ENCODE data around the gene TP53INP2. TPM values are rescaled to one million over a fixed set of nuclear protein-coding genes. Genes with fewer than 3 reads are reported as not detected.

TP53INP2 gene
- total and polyA plus RNA-seq, 2 experiments from 2014 or later = 8.6 to 10.6 TPM

DNA sequence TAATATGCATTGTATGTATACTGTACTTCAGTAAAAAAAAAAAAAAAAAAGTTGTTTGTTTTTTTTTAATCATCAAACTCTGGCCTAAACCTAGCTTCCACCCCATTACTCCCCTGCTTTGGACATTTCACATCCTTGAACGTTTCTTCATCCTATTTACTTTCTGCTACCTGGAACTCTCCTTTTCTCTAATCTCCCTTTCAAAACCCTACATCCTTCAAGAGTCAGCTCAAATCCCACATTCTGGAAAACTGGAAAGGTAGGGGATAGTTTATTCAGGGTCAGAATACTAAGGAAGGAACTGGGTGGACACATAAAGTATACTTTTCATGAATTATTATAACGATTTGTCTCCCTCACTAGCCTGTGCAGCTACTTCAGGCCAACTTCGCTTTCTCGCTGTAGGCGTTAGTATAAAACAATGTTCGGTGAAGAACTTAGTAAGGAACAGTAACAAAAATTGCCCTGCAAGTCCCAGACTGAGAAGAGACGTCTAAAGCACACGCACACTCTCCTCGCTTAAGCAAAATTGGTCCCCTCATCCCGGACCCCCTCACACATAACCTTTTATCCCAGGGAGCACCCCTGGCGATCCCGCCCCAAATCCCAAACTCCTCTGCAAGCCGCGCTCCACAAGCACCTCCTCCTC, 28.0 kb upstream of the TP53INP2 start:
- 3% methylated on average over 14 of the region's 14 CpGs for WGBS (ENCODE audit: low lambda C conversion rate, missing lambda C conversion rate)
- peaks cover 39% of the 10 kb centered on the region for H3K79me2 ChIP-seq

DNA sequence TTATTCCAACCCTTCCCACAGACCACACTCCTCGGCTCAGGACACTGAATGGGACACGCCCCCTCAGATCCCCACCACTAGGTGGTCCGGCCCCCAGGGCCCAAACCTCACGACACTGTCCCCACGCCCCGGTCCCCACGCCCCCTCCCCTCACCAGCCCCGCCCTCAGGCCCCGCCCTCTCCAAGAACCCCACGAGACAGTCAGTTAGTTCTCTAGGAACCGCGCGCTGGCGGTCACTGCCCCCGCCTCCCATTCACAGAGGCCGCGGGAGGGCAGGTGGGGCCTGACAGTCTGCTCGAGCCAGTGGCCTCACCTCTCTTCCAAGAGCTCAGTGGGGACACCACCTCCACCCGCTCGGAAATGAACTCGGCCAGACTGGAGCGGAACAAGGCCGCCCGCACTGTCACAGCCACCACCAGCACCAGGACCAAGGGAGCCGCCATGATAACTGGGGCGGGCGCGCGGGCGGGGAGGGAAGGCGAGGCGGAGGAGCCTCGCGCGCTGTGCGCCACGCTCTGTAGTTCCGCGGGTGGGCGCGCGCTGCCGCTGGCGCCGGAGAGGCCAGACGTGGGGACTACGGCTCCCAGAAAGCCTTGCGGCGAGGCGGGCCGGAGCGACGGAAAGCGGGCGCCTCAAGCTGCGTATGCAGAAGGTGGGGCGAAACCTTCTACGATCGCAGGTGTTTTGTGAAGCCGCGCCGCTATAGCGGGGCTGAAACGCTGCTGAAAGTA, 27.3 kb upstream of the TP53INP2 start, which contains the start of gene PIGU:
Gene PIGU (minus strand): TSS at position 451 of the 732 bp plus-strand sequence. CDS start 7 bp downstream, at position 444.
- H2AFZ ChIP-seq = peak within 1 kb of the TSS; percentile 92
- DNase-seq (ENCODE audit: low spot score) = peak; percentile 98
- peak within 1 kb of the TSS; percentile 81 for H3K4me2 ChIP-seq
- peak within 1 kb of the TSS; percentile 91 for H3K27ac ChIP-seq
- no peaks in the 10 kb centered on the region for H3K9me2 ChIP-seq (replicated peaks; ENCODE audit: insufficient read depth)
- peaks cover 8% of the 10 kb centered on the region for H3K4me1 ChIP-seq (ENCODE audit: insufficient read depth)
- no peaks in the 10 kb centered on the region for H3K9me3 ChIP-seq (ENCODE audit: low read depth)
- TF ChIP-seq, protein P1, sequence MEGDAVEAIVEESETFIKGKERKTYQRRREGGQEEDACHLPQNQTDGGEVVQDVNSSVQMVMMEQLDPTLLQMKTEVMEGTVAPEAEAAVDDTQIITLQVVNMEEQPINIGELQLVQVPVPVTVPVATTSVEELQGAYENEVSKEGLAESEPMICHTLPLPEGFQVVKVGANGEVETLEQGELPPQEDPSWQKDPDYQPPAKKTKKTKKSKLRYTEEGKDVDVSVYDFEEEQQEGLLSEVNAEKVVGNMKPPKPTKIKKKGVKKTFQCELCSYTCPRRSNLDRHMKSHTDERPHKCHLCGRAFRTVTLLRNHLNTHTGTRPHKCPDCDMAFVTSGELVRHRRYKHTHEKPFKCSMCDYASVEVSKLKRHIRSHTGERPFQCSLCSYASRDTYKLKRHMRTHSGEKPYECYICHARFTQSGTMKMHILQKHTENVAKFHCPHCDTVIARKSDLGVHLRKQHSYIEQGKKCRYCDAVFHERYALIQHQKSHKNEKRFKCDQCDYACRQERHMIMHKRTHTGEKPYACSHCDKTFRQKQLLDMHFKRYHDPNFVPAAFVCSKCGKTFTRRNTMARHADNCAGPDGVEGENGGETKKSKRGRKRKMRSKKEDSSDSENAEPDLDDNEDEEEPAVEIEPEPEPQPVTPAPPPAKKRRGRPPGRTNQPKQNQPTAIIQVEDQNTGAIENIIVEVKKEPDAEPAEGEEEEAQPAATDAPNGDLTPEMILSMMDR (IDR thresholded peaks at IDR 0.05; ENCODE audit: poor library complexity) = peak; percentile 9
- TF ChIP-seq EZH2 (IDR thresholded peaks at IDR 0.05; ENCODE audit: borderline replicate concordance) (no peak), EZH2phosphoT487 (IDR thresholded peaks at IDR 0.05; ENCODE audit: low read depth, severe bottlenecking, unreplicated experiment) (no peak)
- 1% methylated on average over 37 of the region's 64 CpGs for WGBS (ENCODE audit: low lambda C conversion rate, missing lambda C conversion rate)
- H3K27me3 ChIP-seq = no peaks in the 10 kb centered on the region
- no peaks in the 10 kb centered on the region for H3K36me3 ChIP-seq (replicated peaks; ENCODE audit: insufficient read depth, low read depth)
- H3K4me3 ChIP-seq = peak within 1 kb of the TSS; percentile 55
- H4K20me1 ChIP-seq (ENCODE audit: insufficient read depth, poor library complexity, severe bottlenecking) = no peaks in the 10 kb centered on the region
- H3K79me2 ChIP-seq = peaks cover 34% of the 10 kb centered on the region

More for the DNA sequence above, 28.0 kb upstream of the TP53INP2 start:
- no peak for TF ChIP-seq EZH2phosphoT487 (IDR thresholded peaks at IDR 0.05; ENCODE audit: low read depth, severe bottlenecking, unreplicated experiment)
- TF ChIP-seq EZH2 (IDR thresholded peaks at IDR 0.05; ENCODE audit: borderline replicate concordance) = no peak
- TF ChIP-seq, protein P1 (IDR thresholded peaks at IDR 0.05; ENCODE audit: poor library complexity) = no peak
- Histone ChIP-seq H3K4me3 (peak overlapping the region; percentile 55), H3K27me3 (no peaks in the 10 kb centered on the region), H3K4me1 (ENCODE audit: insufficient read depth) (peaks cover 8% of the 10 kb centered on the region), H3K9me2 (replicated peaks; ENCODE audit: insufficient read depth) (no peaks in the 10 kb centered on the region), H3K36me3 (replicated peaks; ENCODE audit: insufficient read depth, low read depth) (no peaks in the 10 kb centered on the region), H2AFZ (peak overlapping the region; percentile 70), H3K4me2 (peak overlapping the region; percentile 81), H3K9me3 (ENCODE audit: low read depth) (no peaks in the 10 kb centered on the region), H4K20me1 (ENCODE audit: insufficient read depth, poor library complexity, severe bottlenecking) (no peaks in the 10 kb centered on the region), H3K27ac (peak overlapping the region; percentile 91)
- DNase-seq (ENCODE audit: low spot score) = no peak

DNA sequence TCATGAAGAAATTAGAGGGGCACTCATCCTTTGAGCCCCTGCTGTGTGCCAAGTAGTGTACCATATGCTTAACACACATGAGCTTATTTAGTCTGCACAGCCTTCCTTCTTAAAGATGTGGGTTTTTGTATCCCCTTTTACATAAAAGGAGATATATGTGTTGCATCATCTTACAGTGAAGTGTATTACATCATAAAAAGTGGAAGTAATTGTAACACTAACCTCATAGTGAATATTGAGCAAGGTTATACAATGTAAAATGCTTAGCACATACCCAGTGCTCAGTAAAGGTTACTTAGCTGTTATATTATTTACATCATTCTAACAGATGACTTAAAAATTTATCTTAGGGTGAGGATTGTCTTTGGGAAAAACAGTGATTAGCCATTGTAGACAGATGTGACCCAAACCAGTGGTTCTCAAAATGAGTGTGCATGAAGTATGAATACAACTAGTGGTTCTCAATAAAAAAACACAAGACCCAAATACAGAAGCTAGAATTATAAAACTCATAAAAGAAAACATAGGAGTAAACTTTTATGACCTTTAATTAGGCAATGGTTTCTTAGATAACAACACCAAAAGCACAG, 23.5 kb upstream of the TP53INP2 start:
- no peaks in the 10 kb centered on the region for H3K9me2 ChIP-seq (replicated peaks; ENCODE audit: insufficient read depth)
- no peaks in the 10 kb centered on the region for H3K36me3 ChIP-seq (replicated peaks; ENCODE audit: insufficient read depth, low read depth)
- no peaks in the 10 kb centered on the region for H4K20me1 ChIP-seq (ENCODE audit: insufficient read depth, poor library complexity, severe bottlenecking)
- peaks cover 5% of the 10 kb centered on the region for H3K79me2 ChIP-seq
- H3K4me1 ChIP-seq (ENCODE audit: insufficient read depth) = peaks cover 4% of the 10 kb centered on the region
- H3K4me2 ChIP-seq = no peak overlapping the region
- no peak overlapping the region for H3K4me3 ChIP-seq
- H2AFZ ChIP-seq = no peak overlapping the region
- H3K27me3 ChIP-seq = no peaks in the 10 kb centered on the region
- no peak overlapping the region for H3K27ac ChIP-seq
- no peaks in the 10 kb centered on the region for H3K9me3 ChIP-seq (ENCODE audit: low read depth)
- TF ChIP-seq EZH2phosphoT487 (IDR thresholded peaks at IDR 0.05; ENCODE audit: low read depth, severe bottlenecking, unreplicated experiment) = no peak
- no peak for DNase-seq (ENCODE audit: low spot score)

DNA sequence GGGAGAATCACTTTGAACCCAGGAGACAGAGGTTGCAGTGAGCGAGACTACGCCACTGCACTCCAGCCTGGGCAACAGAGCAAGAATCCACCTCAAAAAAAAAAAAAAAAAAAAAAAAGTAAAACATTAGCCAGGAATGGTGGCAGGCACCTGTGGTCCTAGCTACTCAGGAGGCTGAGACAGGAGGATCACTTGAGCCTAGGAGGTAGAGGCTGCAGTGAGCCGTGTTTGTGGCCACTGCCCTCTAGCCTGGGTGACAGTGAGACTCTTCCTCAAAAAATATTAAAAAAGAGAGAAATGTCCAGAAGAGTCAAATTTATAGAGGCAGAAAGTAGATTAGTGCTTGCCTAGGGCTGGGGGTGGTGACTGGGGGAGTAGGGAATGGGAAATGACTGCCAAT, 20.5 kb upstream of the TP53INP2 start:
- TF ChIP-seq, protein P1 (IDR thresholded peaks at IDR 0.05; ENCODE audit: poor library complexity) = no peak
- TF ChIP-seq EZH2 (IDR thresholded peaks at IDR 0.05; ENCODE audit: borderline replicate concordance) (no peak), EZH2phosphoT487 (IDR thresholded peaks at IDR 0.05; ENCODE audit: low read depth, severe bottlenecking, unreplicated experiment) (no peak)
- Histone ChIP-seq H3K27ac (no peak overlapping the region), H2AFZ (no peak overlapping the region), H3K4me3 (no peak overlapping the region), H3K79me2 (no peaks in the 10 kb centered on the region), H3K27me3 (no peaks in the 10 kb centered on the region), H3K9me2 (replicated peaks; ENCODE audit: insufficient read depth) (no peaks in the 10 kb centered on the region), H3K4me2 (no peak overlapping the region), H4K20me1 (ENCODE audit: insufficient read depth, poor library complexity, severe bottlenecking) (no peaks in the 10 kb centered on the region), H3K4me1 (ENCODE audit: insufficient read depth) (no peaks in the 10 kb centered on the region), H3K36me3 (replicated peaks; ENCODE audit: insufficient read depth, low read depth) (no peaks in the 10 kb centered on the region), H3K9me3 (ENCODE audit: low read depth) (no peaks in the 10 kb centered on the region)
- WGBS (ENCODE audit: low lambda C conversion rate, missing lambda C conversion rate) = 86% methylated on average over 3 of the region's 3 CpGs
- DNase-seq (ENCODE audit: low spot score) = no peak

All from hepatocyte (in vitro differentiated cells).